Renal cortical epithelial cell (primary cell): ENCODE data around the gene ERAL1. TPM values are rescaled to one million over a fixed set of nuclear protein-coding genes. Genes with fewer than 3 reads are reported as not detected.
"Not testable (repeated sequence)": the region's sequence is repeated elsewhere in the genome, so short reads cannot be mapped to it uniquely, and the experiment has no call there.

ENCODE experiments used
- DNase-seq: peaks from one replicate; pipeline ENCODE4 v3.0.0-alpha.2; 2011; ENCODE audit warnings: low read depth
- total RNA-seq: library from RNA; depleted of rRNA; stranded (reverse); fragments of >200 nt; gene quantifications from 2 replicates; pipeline ENCODE4 v1.2.3, GENCODE V29; 2014

ERAL1 gene
- total RNA-seq, 1 donor from 2014 or later: 42.8 TPM

DNA sequence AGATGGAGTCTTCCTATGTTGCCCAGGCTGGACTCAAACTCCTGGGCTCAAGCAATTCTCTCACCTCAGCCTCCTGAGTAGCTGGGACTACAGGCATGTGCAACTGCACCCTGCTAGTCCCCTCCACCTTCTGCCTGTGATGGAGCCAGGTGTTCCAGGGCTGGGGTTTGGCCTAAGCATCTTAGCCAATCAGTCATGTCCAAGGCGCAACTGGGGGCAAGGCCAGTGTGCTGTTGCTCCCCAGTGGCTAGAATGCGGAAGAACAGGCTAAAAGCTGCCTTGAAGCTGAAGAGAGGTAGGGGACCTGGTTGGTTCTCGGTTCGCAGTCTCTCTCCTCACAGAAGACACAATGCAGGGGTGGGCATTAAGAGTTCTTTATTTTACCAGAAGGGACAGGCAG lies 24.2 kb downstream of the ERAL1 start:
- peak; percentile 33 for DNase-seq

DNA sequence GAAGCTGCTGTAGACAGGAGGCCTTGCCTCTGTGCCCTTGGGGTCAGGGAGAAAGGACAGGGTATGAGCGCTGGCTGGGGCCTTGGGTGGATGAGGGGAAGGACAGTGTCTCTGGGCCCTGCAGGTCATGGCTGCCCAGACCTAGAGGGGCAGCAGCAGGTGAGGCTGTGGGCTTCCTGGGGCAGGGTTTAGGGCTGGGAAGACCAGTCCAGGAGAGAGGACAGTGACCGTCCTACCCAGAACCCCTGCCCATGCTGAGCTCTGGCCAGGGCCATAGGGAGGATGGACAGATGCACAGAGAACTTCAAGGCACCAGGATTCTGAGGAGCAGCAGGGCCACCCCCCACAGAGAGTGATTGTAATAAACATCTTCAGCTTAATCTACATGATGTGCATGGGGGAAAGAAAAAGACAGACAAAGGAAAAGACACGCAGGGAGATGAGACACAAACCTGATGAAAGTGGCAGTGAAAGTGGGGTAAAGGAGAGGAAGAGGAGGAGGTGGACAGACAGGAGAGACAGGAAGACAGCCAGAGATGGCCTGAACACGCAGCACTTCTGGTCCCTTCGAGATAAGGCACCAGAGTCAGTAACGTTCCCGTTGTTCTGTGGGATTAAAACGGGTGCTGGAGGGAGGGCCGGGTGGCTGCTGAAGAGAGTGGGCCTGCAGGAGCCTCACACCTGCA lies 25.2 kb downstream of the ERAL1 start:
- DNase-seq: no peak

DNA sequence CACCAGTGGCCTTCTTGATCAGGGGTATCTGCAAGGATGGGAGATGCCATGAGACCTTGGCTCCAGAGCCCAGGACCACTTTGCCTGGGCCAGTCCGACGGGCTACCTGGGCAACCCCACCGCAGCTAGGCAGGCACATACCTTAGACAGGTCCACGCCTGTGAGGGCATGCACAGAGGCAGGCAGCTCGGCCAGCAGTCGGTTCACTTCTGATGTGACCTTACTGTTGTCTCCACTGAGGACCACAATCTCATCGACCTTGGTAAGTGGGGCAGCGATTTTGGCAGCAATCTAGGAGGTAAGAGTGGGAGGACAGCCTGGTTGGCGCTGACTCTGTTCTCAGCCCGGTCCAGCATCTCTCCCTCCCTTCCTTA lies 25.7 kb downstream of the ERAL1 start:
- no peak for DNase-seq

DNA sequence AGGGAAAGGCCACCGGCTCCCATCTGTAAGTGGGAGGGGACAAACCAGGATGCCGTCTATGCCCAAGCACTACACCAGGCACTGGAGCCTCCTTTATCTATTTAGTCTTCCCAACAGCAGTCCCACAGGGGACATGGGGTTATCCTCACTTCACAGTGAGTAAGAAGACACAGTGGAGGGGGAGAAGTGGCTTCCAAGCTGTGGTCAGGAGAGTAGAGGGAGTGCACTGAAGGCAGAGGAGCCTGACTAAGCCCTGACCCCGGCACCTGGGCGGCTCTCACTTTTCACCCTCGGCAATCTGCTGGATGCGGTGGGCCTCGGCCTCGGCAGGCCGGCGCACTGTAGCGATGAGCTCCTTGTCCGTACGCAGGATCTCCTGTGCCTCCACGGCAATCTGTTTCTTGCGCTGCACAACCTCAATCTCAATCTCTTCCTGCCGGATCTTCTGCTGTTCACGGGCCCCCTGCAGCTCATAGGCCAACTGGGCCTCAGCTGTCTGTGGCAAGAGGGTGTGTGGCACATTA lies 26.8 kb downstream of the ERAL1 start:
- no peak for DNase-seq

DNA sequence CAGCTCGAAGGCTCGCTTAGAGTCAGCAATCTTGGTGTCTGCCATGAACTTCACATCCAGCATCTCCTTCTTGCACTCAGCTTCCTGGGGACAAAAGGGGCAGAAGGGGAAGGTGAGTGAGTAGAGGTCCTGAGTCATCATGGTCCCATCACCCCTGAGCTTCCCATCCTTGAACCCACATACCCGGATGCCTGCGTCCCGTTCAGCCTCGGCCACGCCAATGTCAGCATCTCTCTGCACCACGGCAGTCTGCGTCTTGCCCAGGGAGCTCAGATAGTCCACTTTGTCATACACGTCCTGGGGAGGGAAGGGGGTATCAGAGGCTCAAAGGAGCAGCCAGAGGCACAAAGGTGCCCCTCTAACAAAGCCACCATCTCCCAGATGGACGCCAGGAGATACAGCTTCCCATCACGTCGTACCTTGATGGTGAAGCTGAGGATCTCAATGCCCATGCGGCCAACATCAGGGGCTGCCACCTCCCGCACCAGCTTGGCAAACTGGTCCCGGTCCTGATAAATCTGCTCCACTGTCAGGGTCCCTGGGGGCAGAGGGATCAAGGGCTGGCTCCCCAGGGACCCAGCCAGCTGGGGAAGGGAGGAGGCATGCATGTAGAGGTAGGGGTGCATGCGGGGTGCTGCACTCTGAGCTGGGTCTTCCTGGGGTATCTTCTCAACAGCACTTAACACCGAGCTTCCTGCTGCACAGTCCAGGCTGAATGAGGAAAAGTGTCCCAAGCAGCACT lies 27.5 kb downstream of the ERAL1 start:
- no peak for DNase-seq

DNA sequence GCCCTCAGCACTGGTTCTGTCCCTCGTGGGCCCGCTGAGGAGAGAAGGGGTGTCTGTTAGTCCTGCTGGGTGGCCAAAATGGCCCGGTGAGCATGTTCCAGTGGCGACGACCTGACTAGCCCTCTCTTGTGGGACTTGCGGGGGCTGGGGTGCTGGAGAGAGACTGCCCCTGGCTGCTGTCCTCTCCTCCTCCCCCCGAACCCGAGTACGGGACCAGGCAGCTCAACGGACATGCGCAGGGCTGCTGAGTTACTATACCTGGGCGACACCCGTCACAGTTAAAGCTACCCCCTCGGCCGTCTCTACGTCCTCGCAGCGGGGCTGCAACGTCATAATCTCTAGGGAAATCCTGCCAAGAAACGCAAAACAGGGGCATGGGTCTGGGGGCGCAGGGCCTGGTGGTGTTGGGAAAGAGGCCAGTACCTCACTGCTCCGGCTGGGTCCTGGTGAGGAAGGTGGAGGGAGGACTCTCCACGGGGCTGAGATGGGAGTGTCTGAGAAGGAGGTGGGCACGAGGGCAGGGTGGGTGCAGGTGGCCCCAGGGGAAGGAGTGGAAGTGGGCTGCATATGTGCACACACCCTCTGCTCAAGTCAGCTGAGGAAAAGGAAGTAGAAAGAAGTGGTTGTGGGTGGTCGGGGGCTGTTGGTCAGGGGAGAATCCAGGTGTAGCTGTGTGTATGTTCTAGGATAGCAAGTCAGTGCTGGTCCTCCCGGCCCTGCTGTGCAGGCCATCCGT lies 29.3 kb downstream of the ERAL1 start:
- no peak for DNase-seq

DNA sequence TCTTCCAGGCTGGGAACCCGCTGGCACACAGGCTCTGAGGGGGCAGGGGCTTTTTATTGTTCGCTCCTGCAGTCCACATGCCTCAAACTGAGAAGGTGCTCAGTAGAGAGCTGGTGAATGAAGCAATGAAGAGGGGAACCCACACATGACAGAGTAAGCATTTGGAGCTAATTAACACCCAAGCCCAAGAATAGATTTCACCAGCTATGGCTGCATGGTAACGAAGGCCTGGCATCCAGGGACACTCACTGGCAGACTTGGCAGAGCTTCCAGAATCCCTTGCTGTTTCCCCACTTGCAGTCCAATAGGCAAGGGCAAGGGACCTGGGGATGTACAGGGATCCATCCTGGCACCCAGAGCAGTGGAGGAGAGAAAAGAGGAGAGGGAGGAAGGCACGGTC lies 30.5 kb downstream of the ERAL1 start:
- no peak for DNase-seq

DNA sequence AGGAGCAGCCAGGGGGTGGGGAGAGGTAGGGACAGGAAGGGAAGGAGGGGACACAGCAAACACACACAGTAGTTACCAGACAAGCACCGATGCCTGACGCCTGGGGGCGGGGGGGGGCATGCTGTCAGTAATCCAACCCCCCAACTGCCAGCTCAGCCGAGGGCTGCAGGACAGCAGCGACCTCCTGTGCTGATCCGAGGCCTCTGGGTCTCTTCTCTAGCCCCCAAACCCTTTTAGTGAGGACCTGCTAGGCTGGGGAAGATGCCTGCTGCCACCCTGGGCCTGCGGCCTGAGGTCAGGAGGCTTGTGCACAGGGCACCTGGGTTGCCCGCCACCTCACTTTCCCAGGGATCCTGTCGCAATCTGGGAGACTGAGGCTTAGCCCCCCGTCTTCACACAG lies 31.1 kb downstream of the ERAL1 start:
- DNase-seq: no peak

DNA sequence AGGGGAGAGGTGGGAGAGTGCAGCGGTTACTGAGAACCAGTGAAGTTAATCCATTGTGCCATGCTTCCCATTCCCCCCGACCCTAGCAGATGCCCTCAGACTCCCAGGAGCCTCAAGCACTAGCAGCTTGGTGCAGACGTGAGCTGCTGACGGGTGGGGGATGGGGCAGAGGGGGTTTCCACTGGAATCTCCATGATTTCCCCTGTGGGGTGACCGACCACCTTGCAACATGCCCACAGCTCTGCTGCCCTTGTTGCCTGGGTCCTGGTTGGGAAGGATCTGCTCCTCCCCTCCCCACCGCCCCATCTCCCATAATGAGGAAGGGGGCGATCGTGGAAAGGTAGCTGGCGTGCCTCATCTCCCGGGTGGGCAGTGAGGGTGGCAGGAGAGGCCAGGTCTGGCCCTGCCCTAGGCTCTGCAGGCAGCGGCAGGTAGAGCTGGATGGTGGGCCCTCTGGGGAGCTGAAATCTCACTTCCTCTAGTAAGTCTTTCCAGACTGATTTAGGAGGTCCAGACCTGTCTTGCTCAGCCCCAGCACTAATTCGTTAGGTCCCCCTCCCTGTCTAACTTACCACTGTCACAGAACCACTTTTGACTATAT lies 33.2 kb downstream of the ERAL1 start:
- DNase-seq: no peak

DNA sequence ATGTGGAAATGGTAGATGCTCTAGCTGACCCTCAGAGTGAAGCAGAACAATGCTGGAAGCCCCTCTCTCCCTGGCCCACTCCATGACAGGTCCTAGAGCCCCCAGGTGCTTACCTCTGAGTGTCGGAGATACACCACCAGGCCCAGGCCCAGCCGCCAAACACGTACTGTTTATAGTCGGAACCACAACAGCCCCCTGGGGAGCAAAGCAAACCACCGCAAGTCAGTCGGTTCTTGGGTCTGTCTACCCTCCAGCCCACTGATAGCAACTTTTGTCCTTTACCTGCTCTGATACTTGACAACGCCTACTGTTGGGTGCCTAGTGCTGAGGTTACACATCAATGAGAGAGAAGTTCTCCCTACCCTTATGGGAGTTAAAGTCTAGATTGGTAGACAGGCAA lies 34.0 kb downstream of the ERAL1 start:
- no peak for DNase-seq

DNA sequence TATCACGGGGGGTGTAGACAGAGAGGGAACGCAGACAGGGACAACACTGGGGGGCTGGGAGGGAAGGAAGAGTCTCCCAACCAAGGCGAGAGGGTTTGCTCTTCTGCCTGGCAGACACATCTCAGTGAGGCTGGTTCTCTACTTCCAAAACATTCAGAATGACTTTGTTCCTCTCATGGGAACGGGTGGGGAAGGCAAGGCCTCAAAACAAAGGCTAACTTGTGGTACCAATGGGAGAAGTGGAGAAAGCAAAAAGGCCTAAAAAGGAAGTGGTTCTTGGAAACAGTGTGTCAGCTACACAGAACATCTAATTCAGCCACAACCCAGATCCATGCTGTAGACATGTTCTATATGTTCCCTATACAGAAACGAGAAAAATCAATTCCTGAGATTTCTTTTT lies 35.2 kb downstream of the ERAL1 start:
- no peak for DNase-seq

DNA sequence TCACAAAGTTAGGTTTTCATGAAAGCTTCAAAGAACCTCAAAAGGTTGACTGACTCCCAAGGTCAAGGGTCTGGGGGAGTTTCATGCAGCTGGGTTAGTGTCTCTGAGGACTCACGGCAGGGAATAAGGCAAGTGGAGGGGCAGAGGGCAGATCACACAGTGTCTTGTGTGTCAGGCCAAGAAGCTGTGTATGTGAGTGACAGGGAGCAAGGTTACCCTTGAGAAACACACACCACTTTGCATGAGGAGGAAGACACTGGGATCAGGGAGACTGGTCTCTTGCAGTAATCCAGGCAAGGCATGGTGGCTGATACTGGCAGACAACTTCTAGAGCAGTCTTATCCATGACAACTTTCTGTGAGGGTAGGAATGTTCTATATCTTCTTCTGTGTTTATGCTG lies 36.4 kb downstream of the ERAL1 start:
- DNase-seq: no peak

DNA sequence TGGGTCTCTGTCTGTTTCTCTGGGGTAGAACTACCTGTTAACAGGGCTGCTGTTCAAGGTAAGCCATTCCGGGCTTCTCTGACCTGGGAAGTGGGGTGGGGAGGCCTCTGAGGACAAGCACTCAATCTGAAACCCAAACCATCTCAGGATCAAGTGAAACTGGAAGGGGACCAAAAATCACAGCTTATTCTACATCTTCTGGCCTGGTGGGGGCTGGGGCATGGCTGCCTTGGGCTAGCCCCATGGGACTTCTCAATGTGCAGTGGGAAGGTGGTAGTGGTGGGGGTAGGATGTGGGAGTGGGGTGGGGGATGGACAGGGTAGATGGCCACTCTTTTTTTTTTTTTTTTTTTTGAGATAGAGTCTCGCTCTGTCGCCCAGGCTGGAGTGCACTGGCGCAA lies 37.2 kb downstream of the ERAL1 start:
- DNase-seq: no peak

DNA sequence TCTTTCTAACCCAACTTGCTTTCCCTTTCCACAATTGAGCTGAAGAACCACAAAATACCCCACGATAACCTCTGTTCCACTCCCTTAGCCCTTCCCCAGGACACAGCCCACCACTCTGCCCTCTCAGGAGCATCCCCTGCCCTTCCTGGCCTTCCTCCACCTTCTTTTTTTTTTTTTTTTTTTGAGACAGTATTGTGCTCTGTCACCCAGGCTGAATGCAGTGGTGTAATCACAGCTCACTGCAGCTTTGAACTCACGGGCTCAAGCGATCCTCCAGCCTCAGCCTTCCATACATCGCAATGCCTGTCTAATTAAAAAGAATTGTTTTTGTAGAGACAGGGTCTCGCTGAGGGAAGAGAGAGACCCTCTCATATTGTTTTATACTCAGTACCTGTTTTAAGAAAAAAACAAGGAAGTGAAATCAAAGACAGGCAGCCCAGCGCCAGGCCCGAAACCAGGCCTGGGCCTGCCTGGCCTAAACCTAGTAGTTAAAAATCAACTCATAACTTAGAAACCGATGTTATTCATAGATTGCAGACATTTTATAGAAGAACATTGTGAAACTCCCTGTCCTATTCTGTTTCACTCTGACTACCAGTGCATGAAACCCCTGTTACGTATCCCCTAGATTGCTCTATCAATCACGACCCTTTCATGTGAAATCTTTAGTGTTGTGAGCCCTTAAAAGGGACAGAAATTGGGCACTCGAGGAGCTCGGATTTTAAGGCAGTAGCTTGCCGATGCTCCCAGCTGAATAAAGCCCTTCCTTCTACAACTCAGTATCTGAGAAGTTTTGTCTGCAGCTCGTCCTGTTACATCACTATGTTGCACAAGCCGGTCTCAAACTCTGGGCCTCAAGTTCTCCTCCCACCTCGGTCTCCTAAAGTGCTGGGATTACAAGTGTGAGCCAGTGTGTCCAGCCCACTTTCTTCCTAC lies 38.7 kb downstream of the ERAL1 start:
- DNase-seq: not testable (repeated sequence)

DNA sequence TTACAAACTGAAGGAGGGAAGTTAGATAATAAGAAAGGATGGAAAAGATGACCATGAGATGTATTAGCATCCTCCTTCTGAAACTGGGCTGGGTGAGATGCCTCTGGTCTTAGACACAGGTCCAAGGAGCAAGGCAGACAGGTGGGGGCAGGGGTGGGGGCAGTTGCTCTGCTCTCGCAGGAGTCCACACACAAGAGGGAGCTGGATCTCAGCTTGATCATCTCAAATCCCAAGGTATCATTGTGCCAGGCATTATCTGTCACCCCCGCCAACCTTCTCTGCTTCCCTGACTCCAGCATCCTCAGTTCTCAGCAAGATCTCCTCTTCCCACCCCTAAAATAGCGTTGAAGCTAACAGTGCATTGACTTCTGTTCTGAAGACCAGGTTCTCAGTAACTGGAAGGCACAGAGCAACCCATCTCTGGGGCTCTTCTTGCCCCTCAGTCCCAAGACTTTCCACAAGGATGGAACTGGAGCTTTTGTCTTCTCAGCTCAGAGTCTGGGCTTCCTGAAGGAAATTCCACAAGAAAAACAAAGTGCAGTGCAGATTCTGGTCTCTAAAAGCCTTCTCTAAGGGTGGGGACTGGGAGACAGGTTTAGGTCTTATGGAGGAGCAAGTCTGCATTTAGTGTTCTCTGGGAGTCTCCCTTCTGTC lies 41.1 kb downstream of the ERAL1 start:
- no peak for DNase-seq

DNA sequence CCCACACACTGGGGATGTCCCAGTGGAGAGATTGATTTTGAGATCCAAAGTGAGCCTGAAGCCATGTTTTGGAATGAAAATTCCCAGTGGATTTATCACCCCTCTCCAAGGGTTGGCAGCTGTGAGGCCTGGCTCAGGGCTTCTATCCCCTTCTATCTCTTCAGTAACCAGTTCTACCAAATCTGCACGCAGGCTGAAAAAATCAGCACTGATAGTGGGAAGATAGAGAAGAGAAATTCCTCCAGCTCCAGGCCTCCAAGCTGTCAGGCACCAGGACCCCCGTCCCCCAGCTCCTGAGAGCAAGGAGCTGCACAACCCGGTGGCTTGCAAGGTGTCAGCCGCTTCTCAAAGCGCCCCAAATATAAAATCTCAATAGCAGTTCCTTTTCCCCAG lies 41.7 kb downstream of the ERAL1 start:
- no peak for DNase-seq

DNA sequence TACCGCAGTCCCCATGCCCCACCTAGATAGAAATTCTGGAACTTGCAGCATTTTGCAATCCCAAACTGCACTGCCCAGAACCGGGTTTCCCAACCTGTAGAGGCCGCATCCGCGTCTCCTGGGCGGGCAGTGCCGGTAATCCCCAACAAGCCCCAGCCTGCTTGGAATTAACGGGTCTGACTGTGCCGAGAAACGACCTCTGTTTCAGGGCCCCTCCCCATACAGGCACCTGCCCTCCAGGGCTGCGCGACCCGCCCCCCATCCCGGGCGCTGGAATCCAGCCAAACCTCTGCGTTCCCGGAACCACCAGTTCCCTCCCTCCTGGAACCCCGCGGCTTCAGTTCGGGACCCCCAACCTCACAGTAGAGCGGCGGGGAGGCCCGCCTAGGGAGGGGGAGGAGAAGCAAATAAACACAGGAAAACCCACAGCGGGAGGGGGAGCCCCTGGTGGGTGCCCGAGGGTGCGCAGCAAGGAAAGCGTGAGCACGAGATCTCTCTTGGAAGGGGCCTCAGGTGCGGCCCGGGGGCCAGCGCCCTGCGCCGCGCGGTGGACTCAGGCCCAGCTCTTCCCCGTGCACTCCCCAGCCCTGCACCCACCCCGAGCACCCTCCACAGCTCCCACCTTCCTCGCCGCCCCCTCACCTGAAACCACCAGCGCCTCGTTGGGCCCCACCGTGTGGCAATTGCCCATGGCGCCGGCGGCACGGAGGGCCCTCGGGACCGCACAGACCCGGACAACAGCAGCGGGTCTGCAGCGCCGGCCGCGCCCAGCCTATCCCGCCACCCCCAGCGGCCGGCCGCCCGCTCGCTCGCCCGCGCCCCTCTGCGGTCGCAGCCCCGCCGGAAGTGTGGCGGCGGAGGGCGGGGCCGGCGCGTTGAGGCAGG lies 42.3 kb downstream of the ERAL1 start, which contains the start of gene FLOT2:
TSS of gene FLOT2 (minus strand) at position 850 of the 885 bp plus-strand sequence. CDS start at position 691, 159 bp downstream.
- DNase-seq: peak; percentile 66

DNA sequence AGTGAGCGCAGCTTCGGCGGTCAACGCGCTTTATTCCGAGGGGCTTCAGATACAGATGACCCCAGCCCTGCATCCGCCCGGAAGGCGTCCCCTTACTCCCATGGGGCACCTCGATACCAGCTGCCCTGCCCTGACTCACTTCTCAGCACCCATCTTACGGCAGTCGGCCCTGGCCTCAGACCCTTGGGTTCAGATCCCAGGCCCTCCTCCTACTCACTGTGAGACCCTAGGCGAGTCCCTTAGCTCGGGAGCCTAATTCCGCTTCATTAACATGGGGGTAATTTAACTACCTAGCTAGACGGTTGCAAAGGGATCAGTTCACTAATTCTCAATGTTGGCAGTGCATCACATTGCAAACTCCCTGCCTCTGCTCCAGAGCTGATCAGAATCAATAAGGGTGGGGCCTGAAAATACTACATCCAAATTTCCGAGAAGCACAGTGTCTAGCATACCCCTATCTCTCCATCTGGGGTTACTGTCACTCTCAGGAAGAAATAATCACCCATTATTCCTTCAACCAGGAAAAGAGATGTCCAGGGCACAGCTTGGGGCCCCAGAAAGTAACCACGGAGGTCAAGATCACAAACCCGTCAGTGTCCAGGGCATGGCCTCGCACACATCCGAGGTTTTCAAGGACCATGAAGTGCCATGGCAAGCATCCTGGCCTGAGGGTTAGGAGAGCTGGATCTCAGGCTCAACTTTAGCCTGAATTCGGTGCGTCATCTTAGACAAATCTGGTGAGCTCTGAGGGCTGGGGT lies 43.1 kb downstream of the ERAL1 start:
- no peak for DNase-seq

DNA sequence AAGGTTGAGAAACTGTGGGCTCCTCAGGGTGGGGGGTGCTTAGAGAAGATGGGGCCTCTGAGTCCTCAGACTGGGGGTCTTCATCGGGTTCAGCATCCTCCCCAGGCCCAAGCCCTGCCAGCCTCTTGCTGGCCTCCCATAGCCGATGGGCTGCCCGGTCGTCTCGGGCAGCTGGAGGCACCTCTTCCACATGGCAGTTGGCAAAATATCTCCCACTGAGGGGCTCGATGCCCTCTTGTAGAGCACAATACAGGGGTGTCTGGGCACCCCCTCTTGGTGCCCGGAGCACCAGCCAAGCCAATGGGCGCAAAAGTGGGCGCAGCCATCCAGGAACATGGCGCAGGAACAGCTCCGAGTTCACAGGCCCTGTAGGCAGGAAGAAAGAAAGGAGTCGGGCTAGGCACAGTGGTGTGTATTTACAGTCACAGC lies 43.7 kb downstream of the ERAL1 start:
- no peak for DNase-seq
